ENCODE results near the gene FSTL4. TPM values are rescaled to one million over a fixed set of nuclear protein-coding genes. Genes with fewer than 3 reads are reported as not detected.

The FSTL4 gene
- total RNA-seq, 1 donor from 2014 or later: not detected

- Histone ChIP-seq H3K4me3 (no peak overlapping the region), H3K36me3 (no peaks in the 10 kb centered on the region), H3K9me3 (replicated peaks) (no peaks in the 10 kb centered on the region), H3K4me1 (no peaks in the 10 kb centered on the region), H3K27me3 (ENCODE audit: low read depth) (peaks cover 29% of the 10 kb centered on the region), H3K27ac (replicated peaks) (no peak overlapping the region)
- DNase-seq: no peak
- intact Hi-C loops (cut with micrococcal nuclease): no loop called here
- peak; percentile 45 for TF ChIP-seq CTCF (IDR thresholded peaks at IDR 0.05; ENCODE audit: borderline replicate concordance)
Observed at GRCh38 chr5:133347039-133347438, 265.3 kb downstream of the FSTL4 start.

- Histone ChIP-seq H3K36me3 (no peaks in the 10 kb centered on the region), H3K27me3 (ENCODE audit: low read depth) (peaks cover 12% of the 10 kb centered on the region), H3K4me3 (no peak overlapping the region), H3K4me1 (no peaks in the 10 kb centered on the region), H3K9me3 (replicated peaks) (no peaks in the 10 kb centered on the region), H3K27ac (replicated peaks) (no peak overlapping the region)
- intact Hi-C loops (cut with micrococcal nuclease): no loop called here
- no peak for TF ChIP-seq CTCF (IDR thresholded peaks at IDR 0.05; ENCODE audit: borderline replicate concordance)
- DNase-seq: no peak
Observed at GRCh38 chr5:133344266-133344665, 268.1 kb downstream of the FSTL4 start.

- intact Hi-C loops (cut with micrococcal nuclease): no loop called here
- no peak for DNase-seq
- Histone ChIP-seq H3K27ac (replicated peaks) (no peak overlapping the region), H3K4me3 (no peak overlapping the region), H3K36me3 (no peaks in the 10 kb centered on the region), H3K4me1 (no peaks in the 10 kb centered on the region), H3K27me3 (ENCODE audit: low read depth) (peaks cover 15% of the 10 kb centered on the region), H3K9me3 (replicated peaks) (no peaks in the 10 kb centered on the region)
- no peak for TF ChIP-seq CTCF (IDR thresholded peaks at IDR 0.05; ENCODE audit: borderline replicate concordance)
Observed at GRCh38 chr5:133343196-133343595, 269.1 kb downstream of the FSTL4 start.

GRCh38 chr5:133341915-133342710, 270.2 kb downstream of the FSTL4 start:
- H3K27me3 ChIP-seq (ENCODE audit: low read depth): peaks cover 8% of the 10 kb centered on the region
- no peaks in the 10 kb centered on the region for H3K4me1 ChIP-seq
- H3K9me3 ChIP-seq (replicated peaks): no peaks in the 10 kb centered on the region
- TF ChIP-seq CTCF (IDR thresholded peaks at IDR 0.05; ENCODE audit: borderline replicate concordance): no peak
- no peak overlapping the region for H3K27ac ChIP-seq (replicated peaks)
- H3K4me3 ChIP-seq: no peak overlapping the region
- no peaks in the 10 kb centered on the region for H3K36me3 ChIP-seq
- intact Hi-C loops (cut with micrococcal nuclease): no loop called here
- no peak for DNase-seq

GRCh38 chr5:133341296-133341695, 271.0 kb downstream of the FSTL4 start:
- no peak for DNase-seq

More at GRCh38 chr5:133341296-133341695, 271.0 kb downstream of the FSTL4 start:
- Histone ChIP-seq H3K4me1 (no peaks in the 10 kb centered on the region), H3K36me3 (no peaks in the 10 kb centered on the region), H3K9me3 (replicated peaks) (no peaks in the 10 kb centered on the region), H3K27ac (replicated peaks) (no peak overlapping the region), H3K27me3 (ENCODE audit: low read depth) (peaks cover 5% of the 10 kb centered on the region), H3K4me3 (no peak overlapping the region)
- intact Hi-C loops (cut with micrococcal nuclease): no loop called here
- no peak for TF ChIP-seq CTCF (IDR thresholded peaks at IDR 0.05; ENCODE audit: borderline replicate concordance)
